ENCODE measurements around the gene RBM15.

- TF ChIP-seq POLR2AphosphoS5 (IDR thresholded peaks at IDR 0.05; ENCODE audit: low read depth, low read length) (no peak), TCF7L2 (IDR thresholded peaks at IDR 0.05; ENCODE audit: low read depth, low read length) (no peak), CTCF (IDR thresholded peaks at IDR 0.05) (no peak), SIN3A (IDR thresholded peaks at IDR 0.05; ENCODE audit: borderline replicate concordance, insufficient read depth, low read depth, low read length) (no peak), REST (IDR thresholded peaks at IDR 0.05; ENCODE audit: insufficient read depth in 1 of 2, low read depth in 2 of 2, low read length in 1 of 2) (no peak)
Observed at GRCh38 chr1:110338886-110339406, at the start of gene RBM15.
